Loucy (cell line): ENCODE data around the gene SAFB2.

ENCODE experiments used
- H2AFZ ChIP-seq: fragments of 200-600 bp; sonication (generic); 2 replicates; pipeline ENCODE4 v1.6.0; 2016; ENCODE audit warnings: antibody characterized with exemption, mild to moderate bottlenecking, low read length, moderate library complexity
- H3F3A ChIP-seq: fragments of 200-600 bp; 2 replicates; pipeline ENCODE4 v1.6.0; 2016; ENCODE audit warnings: antibody characterized with exemption, low read depth, mild to moderate bottlenecking
- H3K27me3 ChIP-seq: fragments of 200-600 bp; sonication (generic); 2 replicates; pipeline ENCODE4 v1.6.1; 2014; ENCODE audit warnings: low read length, mild to moderate bottlenecking; ENCODE audit not compliant: insufficient read depth, poor library complexity, severe bottlenecking
- H3K36me3 ChIP-seq: fragments of 200-600 bp; sonication (generic); 2 replicates; pipeline ENCODE4 v1.6.1; 2016; ENCODE audit warnings: low read length; ENCODE audit not compliant: insufficient read depth
- H3K4me1 ChIP-seq: fragments of 200-600 bp; sonication (generic); 2 replicates; pipeline ENCODE4 v1.5.1; 2014; ENCODE audit warnings: low read length, mild to moderate bottlenecking; ENCODE audit not compliant: insufficient read depth, poor library complexity, severe bottlenecking
- H3K4me2 ChIP-seq: fragments of 200-600 bp; sonication (generic); 2 replicates; pipeline ENCODE4 v1.6.0; 2014; ENCODE audit warnings: antibody characterized with exemption, low read length, low read depth, mild to moderate bottlenecking; ENCODE audit not compliant: poor library complexity, severe bottlenecking
- H3K4me3 ChIP-seq: fragments of 200-600 bp; sonication (generic); 2 replicates; pipeline ENCODE4 v1.5.1; 2014; ENCODE audit warnings: low read length, mild to moderate bottlenecking, mixed read lengths; ENCODE audit not compliant: poor library complexity, severe bottlenecking
- H3K79me2 ChIP-seq: fragments of 200-600 bp; sonication (generic); 2 replicates; pipeline ENCODE4 v1.6.1; 2014; ENCODE audit warnings: low read length; ENCODE audit not compliant: insufficient read depth
- H3K9ac ChIP-seq: fragments of 200-600 bp; sonication (generic); 2 replicates; pipeline ENCODE4 v1.6.0; 2014; ENCODE audit warnings: mild to moderate bottlenecking, low read depth, low read length, moderate library complexity; ENCODE audit not compliant: poor library complexity, severe bottlenecking
- H3K9me2 ChIP-seq: fragments of 200-600 bp; sonication (generic); replicated peaks from 2 replicates; pipeline ENCODE4 v1.6.1; 2016; ENCODE audit warnings: low read depth, low read length, mixed read lengths
- H3K9me3 ChIP-seq: fragments of 200-600 bp; sonication (generic); 2 replicates; pipeline ENCODE4 v1.6.1; 2014; ENCODE audit warnings: mild to moderate bottlenecking, antibody characterized with exemption, low read length, low read depth; ENCODE audit not compliant: insufficient read depth
- H4K20me1 ChIP-seq: fragments of 200-600 bp; sonication (generic); 2 replicates; pipeline ENCODE4 v1.6.0; 2014; ENCODE audit warnings: antibody characterized with exemption, low read length, mild to moderate bottlenecking; ENCODE audit not compliant: insufficient read depth, poor library complexity, severe bottlenecking
- EZH2phosphoT487 ChIP-seq: fragments of 200-600 bp; IDR thresholded peaks from 2 replicates; pipeline ENCODE4 v1.6.1; 2018; ENCODE audit warnings: antibody characterized with exemption, mild to moderate bottlenecking, moderate library complexity, borderline replicate concordance
- TF ChIP-seq, protein P1 (sequence below): fragments of 200-600 bp; sonication (generic); conservative IDR thresholded peaks from 2 replicates; pipeline ENCODE4 v1.5.1; 2014; ENCODE audit warnings: mild to moderate bottlenecking, antibody characterized with exemption, low read length

The SAFB2 gene

DNA sequence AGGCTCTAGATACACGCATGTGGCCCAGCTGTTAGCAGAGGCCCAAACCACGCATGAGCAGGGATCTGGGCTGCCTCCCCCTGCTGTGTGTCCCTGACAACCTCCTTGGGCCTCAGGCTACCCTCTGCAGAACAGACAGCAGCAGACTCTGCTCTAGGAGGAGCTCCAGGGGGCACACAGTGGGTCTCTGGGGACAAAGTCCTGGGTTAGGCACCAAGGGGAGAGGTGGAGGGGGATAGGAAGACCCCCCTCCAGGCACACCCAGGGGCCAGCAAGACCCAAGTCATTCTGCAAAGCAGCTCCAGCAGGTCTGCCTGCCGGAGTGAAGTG is 62.8 kb downstream of the SAFB2 start:
- H3K9ac ChIP-seq: no peak overlapping the region
- no peaks in the 10 kb centered on the region for H3K4me1 ChIP-seq
- no peaks in the 10 kb centered on the region for H4K20me1 ChIP-seq
- H3K36me3 ChIP-seq: no peaks in the 10 kb centered on the region
- H3K9me3 ChIP-seq: no peaks in the 10 kb centered on the region; the same call in 1 of the 2 replicates
- TF ChIP-seq EZH2phosphoT487: no peak
- TF ChIP-seq, protein P1, sequence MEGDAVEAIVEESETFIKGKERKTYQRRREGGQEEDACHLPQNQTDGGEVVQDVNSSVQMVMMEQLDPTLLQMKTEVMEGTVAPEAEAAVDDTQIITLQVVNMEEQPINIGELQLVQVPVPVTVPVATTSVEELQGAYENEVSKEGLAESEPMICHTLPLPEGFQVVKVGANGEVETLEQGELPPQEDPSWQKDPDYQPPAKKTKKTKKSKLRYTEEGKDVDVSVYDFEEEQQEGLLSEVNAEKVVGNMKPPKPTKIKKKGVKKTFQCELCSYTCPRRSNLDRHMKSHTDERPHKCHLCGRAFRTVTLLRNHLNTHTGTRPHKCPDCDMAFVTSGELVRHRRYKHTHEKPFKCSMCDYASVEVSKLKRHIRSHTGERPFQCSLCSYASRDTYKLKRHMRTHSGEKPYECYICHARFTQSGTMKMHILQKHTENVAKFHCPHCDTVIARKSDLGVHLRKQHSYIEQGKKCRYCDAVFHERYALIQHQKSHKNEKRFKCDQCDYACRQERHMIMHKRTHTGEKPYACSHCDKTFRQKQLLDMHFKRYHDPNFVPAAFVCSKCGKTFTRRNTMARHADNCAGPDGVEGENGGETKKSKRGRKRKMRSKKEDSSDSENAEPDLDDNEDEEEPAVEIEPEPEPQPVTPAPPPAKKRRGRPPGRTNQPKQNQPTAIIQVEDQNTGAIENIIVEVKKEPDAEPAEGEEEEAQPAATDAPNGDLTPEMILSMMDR: no peak
- H3K27me3 ChIP-seq: no peaks in the 10 kb centered on the region
- H3F3A ChIP-seq: no peaks in the 10 kb centered on the region
- H2AFZ ChIP-seq: no peak overlapping the region
- H3K9me2 ChIP-seq: no peaks in the 10 kb centered on the region
- no peaks in the 10 kb centered on the region for H3K79me2 ChIP-seq
- H3K4me2 ChIP-seq: no peak overlapping the region
- H3K4me3 ChIP-seq: no peak overlapping the region

DNA sequence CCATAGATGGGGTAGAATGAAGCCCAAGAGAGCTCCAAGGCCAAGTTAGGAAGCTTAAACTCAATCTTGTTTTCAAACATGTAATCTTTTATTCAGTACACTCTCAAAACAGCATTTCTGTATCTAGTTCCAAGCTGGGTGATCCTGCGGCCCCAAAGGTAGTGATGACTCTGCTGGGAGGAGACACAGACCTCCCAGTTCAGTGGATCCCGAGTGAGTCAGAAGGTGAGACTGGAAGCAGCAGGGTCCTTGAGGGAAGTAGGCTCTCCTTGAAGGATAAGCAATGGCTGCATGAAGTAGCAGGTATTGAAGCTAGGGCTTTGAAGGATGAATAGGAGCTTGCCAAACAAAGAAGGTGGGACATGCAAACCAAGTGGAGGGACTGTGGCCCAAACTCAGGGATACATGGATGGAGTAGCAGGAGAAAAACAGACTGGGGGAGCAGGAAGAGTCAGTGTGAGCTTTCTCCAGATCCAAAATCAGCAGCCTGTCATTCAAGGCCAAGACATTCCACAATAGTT is 64.4 kb downstream of the SAFB2 start:
- Histone ChIP-seq H3K9me3 (no peaks in the 10 kb centered on the region; the same call in 1 of the 2 replicates), H3K4me1 (no peaks in the 10 kb centered on the region), H4K20me1 (no peaks in the 10 kb centered on the region), H2AFZ (no peak overlapping the region), H3K9me2 (no peaks in the 10 kb centered on the region), H3K4me2 (no peak overlapping the region), H3K79me2 (no peaks in the 10 kb centered on the region), H3K36me3 (no peaks in the 10 kb centered on the region), H3K9ac (no peak overlapping the region), H3K27me3 (no peaks in the 10 kb centered on the region), H3F3A (no peaks in the 10 kb centered on the region), H3K4me3 (no peak overlapping the region)
- TF ChIP-seq, protein P1: no peak
- no peak for TF ChIP-seq EZH2phosphoT487

DNA sequence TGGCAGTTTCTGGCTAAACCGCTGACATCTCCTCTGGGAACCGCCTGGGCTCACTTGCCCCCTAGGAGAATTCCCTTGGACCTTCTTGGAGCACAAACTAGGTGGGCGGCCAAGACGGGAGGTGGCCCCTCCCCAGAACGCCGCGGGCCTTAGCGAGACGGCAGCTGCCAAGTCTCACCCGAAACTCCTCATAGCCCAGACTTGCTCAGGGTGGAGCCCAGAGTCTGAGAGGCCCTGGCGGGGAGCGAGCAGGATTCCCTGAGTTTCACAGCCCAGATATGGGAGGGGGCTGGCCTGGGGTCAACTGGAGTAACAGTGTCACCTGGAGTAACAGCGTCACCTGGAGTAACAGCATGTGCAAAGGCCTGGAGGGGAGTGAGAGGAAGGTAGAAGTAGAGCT is 64.9 kb downstream of the SAFB2 start:
- Histone ChIP-seq H3K4me3 (no peak overlapping the region), H3K27me3 (no peaks in the 10 kb centered on the region), H3F3A (no peaks in the 10 kb centered on the region), H3K9ac (no peak overlapping the region), H2AFZ (no peak overlapping the region), H4K20me1 (no peaks in the 10 kb centered on the region), H3K9me3 (no peaks in the 10 kb centered on the region; the same call in 1 of the 2 replicates), H3K4me1 (no peaks in the 10 kb centered on the region), H3K9me2 (no peaks in the 10 kb centered on the region), H3K79me2 (no peaks in the 10 kb centered on the region), H3K36me3 (no peaks in the 10 kb centered on the region), H3K4me2 (no peak overlapping the region)
- TF ChIP-seq EZH2phosphoT487: no peak
- TF ChIP-seq, protein P1: no peak
